NCI-H1105 treated with DMSO at 0.1 percent for 48 hours (cell line): ENCODE data around the gene BBS9.

Experiments
- DNase-seq: peaks from one replicate; lab custom pipeline; 2025; lab: John Stamatoyannopoulos, UW

The BBS9 gene

GRCh38 chr7:33357846-33358245 lies 228.5 kb downstream of the BBS9 start:
- peak; percentile 10 for DNase-seq

- DNase-seq: no peak
Observed at GRCh38 chr7:33369888-33370287, 240.5 kb downstream of the BBS9 start.

GRCh38 chr7:33373195-33373594 lies 243.8 kb downstream of the BBS9 start:
- no peak for DNase-seq

DNA sequence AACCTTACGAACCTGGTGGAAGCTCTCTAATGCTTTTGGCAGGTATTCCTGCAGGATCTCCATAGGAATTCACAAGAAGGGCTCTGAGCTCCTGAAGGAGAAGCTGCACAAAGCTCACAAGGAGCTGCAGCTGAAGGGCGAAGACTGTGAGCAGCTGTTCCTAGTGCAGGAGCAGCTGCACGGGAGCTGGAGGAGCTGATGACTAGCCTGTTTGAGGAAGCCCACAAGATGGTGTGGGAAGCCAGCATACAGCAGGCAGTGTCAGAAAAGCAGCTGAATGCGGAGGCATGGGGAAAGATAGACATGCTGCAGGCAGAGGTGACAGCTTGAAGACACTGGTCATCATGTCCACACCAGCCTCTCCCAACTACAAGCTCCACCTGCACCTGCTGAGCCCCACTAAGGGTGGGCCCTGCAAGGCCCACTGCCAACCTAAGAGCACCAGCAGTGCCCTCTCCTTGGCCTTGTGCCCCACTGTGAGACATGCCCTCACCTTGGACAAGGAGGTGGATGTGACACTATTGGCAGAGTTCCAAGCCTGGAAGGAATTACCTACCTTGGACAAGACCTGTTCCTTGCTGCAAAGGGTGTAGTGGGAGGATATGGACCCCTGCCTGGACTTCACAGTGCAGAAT lies 250.6 kb downstream of the BBS9 start:
- no peak for DNase-seq

DNA sequence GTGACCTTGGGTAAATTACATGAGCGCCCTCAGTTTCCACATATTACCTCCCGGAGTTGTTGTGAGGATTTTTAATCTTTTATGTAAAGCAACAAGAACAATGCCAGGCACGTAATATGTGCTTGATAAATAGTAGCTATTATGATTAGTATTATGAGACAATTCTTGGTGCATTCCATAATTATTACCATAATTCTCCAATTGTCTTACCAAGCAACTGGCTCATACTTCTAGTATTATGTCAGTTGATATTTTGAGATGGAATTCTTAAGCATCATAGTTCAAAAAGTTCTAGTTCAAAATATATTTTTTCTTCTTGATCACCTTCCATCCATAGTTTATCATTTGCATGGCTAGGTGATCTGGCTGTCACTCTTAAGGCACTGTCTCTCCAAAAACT lies 259.0 kb downstream of the BBS9 start:
- no peak for DNase-seq

GRCh38 chr7:33392148-33392547 lies 262.8 kb downstream of the BBS9 start:
- peak; percentile 99 for DNase-seq

- DNase-seq: no peak
Observed at GRCh38 chr7:33393770-33394169, 264.4 kb downstream of the BBS9 start.

GRCh38 chr7:33395340-33395739 lies 266.0 kb downstream of the BBS9 start:
- peak; percentile 80 for DNase-seq

GRCh38 chr7:33399528-33400213 lies 270.3 kb downstream of the BBS9 start:
- peak; percentile 79 for DNase-seq

GRCh38 chr7:33400214-33400538 lies 270.8 kb downstream of the BBS9 start:
- DNase-seq: peak; percentile 71

- DNase-seq: no peak
Observed at GRCh38 chr7:33410266-33410665, 280.9 kb downstream of the BBS9 start.

GRCh38 chr7:33411020-33411419 lies 281.7 kb downstream of the BBS9 start:
- no peak for DNase-seq

- no peak for DNase-seq
Observed at GRCh38 chr7:33412331-33412730, 283.0 kb downstream of the BBS9 start.

DNA sequence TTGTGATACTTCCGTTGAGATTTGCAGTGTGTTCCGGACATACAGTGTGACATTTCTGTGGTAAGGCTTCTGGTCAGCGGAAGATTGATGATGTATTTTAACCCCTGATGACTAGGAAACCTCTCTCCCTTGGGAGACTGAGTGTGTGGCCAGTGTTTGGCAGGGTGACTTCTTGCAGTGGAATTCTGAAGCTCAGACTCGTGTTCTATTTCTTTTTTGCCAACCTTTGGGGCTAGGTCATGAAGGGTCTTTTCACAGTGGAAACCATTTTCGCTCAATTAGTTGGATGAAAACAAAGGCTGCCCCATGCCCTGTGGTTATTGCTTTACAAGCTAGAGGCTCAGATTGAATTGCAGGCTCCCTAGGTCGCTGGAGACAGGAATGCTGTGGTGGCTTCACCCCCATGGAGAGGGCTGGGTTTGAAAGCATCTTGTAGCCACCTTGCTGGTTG lies 288.9 kb downstream of the BBS9 start:
- no peak for DNase-seq

GRCh38 chr7:33420311-33420940 lies 291.1 kb downstream of the BBS9 start:
- no peak for DNase-seq

GRCh38 chr7:33421429-33421828 lies 292.1 kb downstream of the BBS9 start:
- DNase-seq: peak; percentile 11

GRCh38 chr7:33422141-33422540 lies 292.8 kb downstream of the BBS9 start:
- DNase-seq: no peak

- no peak for DNase-seq
Observed at GRCh38 chr7:33422825-33423645, 293.7 kb downstream of the BBS9 start.

GRCh38 chr7:33423646-33424020 lies 294.3 kb downstream of the BBS9 start:
- DNase-seq: no peak

GRCh38 chr7:33425395-33425794 lies 296.0 kb downstream of the BBS9 start:
- no peak for DNase-seq

DNA sequence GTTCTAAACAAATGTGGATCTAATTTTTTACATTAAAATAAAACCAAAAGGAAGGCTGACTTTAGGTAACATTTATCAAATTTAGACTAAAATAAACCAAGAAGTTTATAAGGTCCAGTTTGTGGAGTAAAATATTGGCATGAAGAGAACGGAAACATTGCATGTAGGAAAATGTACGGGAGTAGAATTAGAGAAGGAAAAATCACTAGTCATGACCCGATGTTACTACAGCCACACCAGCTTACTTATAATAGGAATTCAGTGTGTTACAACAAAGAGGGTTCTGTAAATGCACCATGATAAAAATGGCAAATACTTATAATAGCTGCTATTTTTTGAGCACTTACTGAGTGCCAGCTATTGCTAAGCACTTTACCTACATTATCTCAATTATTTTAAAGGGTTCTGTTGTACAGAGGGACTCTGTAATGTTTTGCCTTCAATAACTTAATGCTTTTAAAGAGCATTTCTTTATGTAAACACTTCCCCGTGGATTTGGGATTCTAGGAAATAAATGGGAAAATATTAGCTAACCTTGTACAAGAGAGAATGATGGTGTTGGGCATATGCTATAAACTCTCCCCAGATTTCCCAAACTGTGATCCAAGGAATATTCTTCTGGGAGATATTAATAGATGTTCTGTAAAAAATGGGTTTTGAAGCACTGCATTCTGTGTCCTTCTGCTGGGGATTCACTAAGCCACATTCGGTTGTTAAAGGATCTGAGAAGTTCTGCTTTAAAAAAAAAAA lies 296.7 kb downstream of the BBS9 start:
- DNase-seq: peak; percentile 15

- no peak for DNase-seq
Observed at GRCh38 chr7:33428415-33428814, 299.1 kb downstream of the BBS9 start.
